SK-N-SH treated with all-trans-retinoic acid at 6 μM for 48 hours (cell line): ENCODE results near the gene FAM89B.
A peak's percentile ranks its signal among the peaks of the same experiment; 100 is the strongest.

Source experiments
- ATAC-seq: fragments of 200-7000 bp; cut with Tn5 transposase; 3 replicates; pipeline ENCODE4 v1.9.1; 2020; ENCODE audit warnings: mild to moderate bottlenecking, moderate library complexity
- ARNTL ChIP-seq: fragments of 450-650 bp; formaldehyde crosslinking; IDR thresholded peaks from 2 replicates; pipeline ENCODE4 v1.5.0; 2020; ENCODE audit warnings: low read depth, mild to moderate bottlenecking, moderate library complexity, borderline replicate concordance
- BACH2 ChIP-seq: fragments of 250-450 bp; sonication (Bioruptor Pico); IDR thresholded peaks from 2 replicates; pipeline ENCODE4 v1.9.0; 2021; ENCODE audit warnings: mild to moderate bottlenecking, borderline replicate concordance
- CREB5 ChIP-seq: fragments of 250-450 bp; sonication (Bioruptor Pico); IDR thresholded peaks from 2 replicates; pipeline ENCODE4 v1.5.1; 2020; ENCODE audit warnings: low read depth, mild to moderate bottlenecking, moderate library complexity
- CSDC2 ChIP-seq: fragments of 250-450 bp; sonication (Bioruptor Pico); IDR thresholded peaks from 2 replicates; pipeline ENCODE4 v1.5.0; 2020; ENCODE audit warnings: mild to moderate bottlenecking, moderate library complexity
- CSRNP3 ChIP-seq: fragments of 250-450 bp; sonication (Bioruptor Pico); IDR thresholded peaks from 2 replicates; pipeline ENCODE4 v1.5.1; 2021; ENCODE audit warnings: mild to moderate bottlenecking, moderate library complexity
- ESRRG ChIP-seq: fragments of 250-450 bp; sonication (Bioruptor Pico); IDR thresholded peaks from 2 replicates; pipeline ENCODE4 v1.6.1; 2021; ENCODE audit warnings: mild to moderate bottlenecking
- GLIS3 ChIP-seq: fragments of 250-450 bp; sonication (Bioruptor Pico); IDR thresholded peaks from 2 replicates; pipeline ENCODE4 v1.5.0; 2020; ENCODE audit warnings: mild to moderate bottlenecking, moderate library complexity
- ISL1 ChIP-seq: fragments of 250-450 bp; sonication (Bioruptor Pico); IDR thresholded peaks from 2 replicates; pipeline ENCODE4 v2.1.2; 2022; ENCODE audit warnings: mild to moderate bottlenecking, moderate library complexity
- OSR1 ChIP-seq: fragments of 250-450 bp; sonication (Bioruptor Pico); IDR thresholded peaks from 2 replicates; pipeline ENCODE4 v1.8.0; 2022; ENCODE audit warnings: moderate library complexity, mild to moderate bottlenecking, inconsistent platforms
- PATZ1 ChIP-seq: fragments of 250-450 bp; sonication (Bioruptor Pico); IDR thresholded peaks from 2 replicates; pipeline ENCODE4 v1.8.0; 2020; ENCODE audit warnings: mild to moderate bottlenecking, moderate library complexity, borderline replicate concordance
- PPARA ChIP-seq: fragments of 250-450 bp; sonication (Bioruptor Pico); IDR thresholded peaks from 2 replicates; pipeline ENCODE4 v1.5.0; 2020; ENCODE audit warnings: mild to moderate bottlenecking, borderline replicate concordance
- RARB ChIP-seq: fragments of 250-450 bp; sonication (Bioruptor Pico); IDR thresholded peaks from 2 replicates; pipeline ENCODE4 v1.8.0; 2021; ENCODE audit warnings: mild to moderate bottlenecking, moderate library complexity
- SNAI2 ChIP-seq: fragments of 250-450 bp; sonication (Bioruptor Pico); IDR thresholded peaks from 2 replicates; pipeline ENCODE4 v1.5.0; 2020; ENCODE audit warnings: mild to moderate bottlenecking, moderate library complexity
- TCF4 ChIP-seq: fragments of 250-450 bp; sonication (Bioruptor Pico); IDR thresholded peaks from 2 replicates; pipeline ENCODE4 v1.8.0; 2021; ENCODE audit warnings: mild to moderate bottlenecking, moderate library complexity, borderline replicate concordance
- TOX ChIP-seq: fragments of 250-450 bp; sonication (Bioruptor Pico); IDR thresholded peaks from 2 replicates; pipeline ENCODE4 v1.8.0; 2021; ENCODE audit warnings: mild to moderate bottlenecking, moderate library complexity, borderline replicate concordance
- TSHZ2 ChIP-seq: fragments of 250-450 bp; sonication (Bioruptor Pico); IDR thresholded peaks from 2 replicates; pipeline ENCODE4 v1.5.0; 2020; ENCODE audit warnings: mild to moderate bottlenecking, moderate library complexity
- ZC3H10 ChIP-seq: fragments of 250-450 bp; sonication (Bioruptor Pico); IDR thresholded peaks from 2 replicates; pipeline ENCODE4 v1.5.1; 2021; ENCODE audit warnings: mild to moderate bottlenecking, moderate library complexity
- ZFP3 ChIP-seq: fragments of 250-450 bp; sonication (Bioruptor Pico); IDR thresholded peaks from 2 replicates; pipeline ENCODE4 v1.5.0; 2020; ENCODE audit warnings: mild to moderate bottlenecking, moderate library complexity
- ZFP30 ChIP-seq: fragments of 450-650 bp; formaldehyde crosslinking; IDR thresholded peaks from 2 replicates; pipeline ENCODE4 v1.5.0; 2022; ENCODE audit warnings: mild to moderate bottlenecking, moderate library complexity
- ZNF565 ChIP-seq: fragments of 450-650 bp; formaldehyde crosslinking; conservative IDR thresholded peaks from 2 replicates; pipeline ENCODE4 v1.5.0; 2020; ENCODE audit warnings: low read depth, mild to moderate bottlenecking, moderate library complexity
- ZNF70 ChIP-seq: fragments of 450-650 bp; formaldehyde crosslinking; IDR thresholded peaks from 2 replicates; pipeline ENCODE4 v1.5.0; 2020; ENCODE audit warnings: mild to moderate bottlenecking, moderate library complexity
- ZNF8 ChIP-seq: fragments of 450-650 bp; formaldehyde crosslinking; IDR thresholded peaks from 2 replicates; pipeline ENCODE4 v1.5.0; 2020; ENCODE audit warnings: mild to moderate bottlenecking, moderate library complexity
- TF ChIP-seq, protein P1 (sequence below): fragments of 250-450 bp; sonication (Bioruptor Pico); IDR thresholded peaks from 2 replicates; pipeline ENCODE4 v1.8.0; 2021; ENCODE audit warnings: low read depth, mild to moderate bottlenecking, moderate library complexity, borderline replicate concordance

Gene FAM89B

GRCh38 chr11:65529475-65530156 is 42.7 kb upstream of the FAM89B start:
- TF ChIP-seq ZC3H10 (CRISPR knock-in tag) (no peak), ZFP30 (no peak), PPARA (CRISPR knock-in tag) (no peak), ZNF8 (no peak), TOX (no peak), GLIS3 (CRISPR knock-in tag) (no peak), CREB5 (CRISPR knock-in tag) (no peak), ARNTL (CRISPR knock-in tag) (no peak), ZNF565 (no peak), TCF4 (CRISPR knock-in tag) (no peak), OSR1 (no peak), CSDC2 (CRISPR knock-in tag) (no peak), ZFP3 (no peak), TSHZ2 (CRISPR knock-in tag) (no peak), BACH2 (CRISPR knock-in tag) (no peak), ISL1 (CRISPR knock-in tag) (no peak), CSRNP3 (CRISPR knock-in tag) (no peak)
- TF ChIP-seq, protein P1, sequence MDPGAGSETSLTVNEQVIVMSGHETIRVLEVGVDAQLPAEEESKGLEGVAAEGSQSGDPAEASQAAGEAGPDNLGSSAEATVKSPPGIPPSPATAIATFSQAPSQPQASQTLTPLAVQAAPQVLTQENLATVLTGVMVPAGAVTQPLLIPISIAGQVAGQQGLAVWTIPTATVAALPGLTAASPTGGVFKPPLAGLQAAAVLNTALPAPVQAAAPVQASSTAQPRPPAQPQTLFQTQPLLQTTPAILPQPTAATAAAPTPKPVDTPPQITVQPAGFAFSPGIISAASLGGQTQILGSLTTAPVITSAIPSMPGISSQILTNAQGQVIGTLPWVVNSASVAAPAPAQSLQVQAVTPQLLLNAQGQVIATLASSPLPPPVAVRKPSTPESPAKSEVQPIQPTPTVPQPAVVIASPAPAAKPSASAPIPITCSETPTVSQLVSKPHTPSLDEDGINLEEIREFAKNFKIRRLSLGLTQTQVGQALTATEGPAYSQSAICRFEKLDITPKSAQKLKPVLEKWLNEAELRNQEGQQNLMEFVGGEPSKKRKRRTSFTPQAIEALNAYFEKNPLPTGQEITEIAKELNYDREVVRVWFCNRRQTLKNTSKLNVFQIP (CRISPR knock-in tag): no peak
- ATAC-seq: no peak

DNA sequence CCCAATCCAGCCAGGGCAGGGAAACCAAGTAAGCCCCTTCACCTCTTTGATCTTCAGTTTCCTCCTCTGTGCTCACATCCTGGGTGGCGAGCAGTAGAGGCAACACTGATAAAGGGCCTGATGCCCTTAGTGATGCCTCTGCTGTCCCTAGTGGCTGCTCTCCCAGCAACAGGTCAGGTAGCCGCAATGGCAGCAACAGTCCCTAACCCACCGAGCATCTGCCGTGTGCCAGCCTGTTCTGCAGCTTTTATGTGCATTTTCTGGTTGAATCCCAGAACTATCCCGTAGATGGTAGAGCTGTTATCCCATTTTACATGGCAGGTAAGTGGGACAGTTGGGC is 42.2 kb upstream of the FAM89B start:
- TF ChIP-seq ZFP3 (no peak), GLIS3 (CRISPR knock-in tag) (no peak), OSR1 (no peak), CSDC2 (CRISPR knock-in tag) (no peak), PATZ1 (CRISPR knock-in tag) (no peak), ZNF8 (no peak), CSRNP3 (CRISPR knock-in tag) (no peak), TOX (no peak), ESRRG (CRISPR knock-in tag) (no peak), ARNTL (CRISPR knock-in tag) (no peak), ISL1 (CRISPR knock-in tag) (no peak), ZC3H10 (CRISPR knock-in tag) (no peak), RARB (CRISPR knock-in tag) (no peak), ZNF70 (CRISPR knock-in tag) (no peak), BACH2 (CRISPR knock-in tag) (no peak), SNAI2 (no peak), ZFP30 (no peak), CREB5 (CRISPR knock-in tag) (no peak), ZNF565 (no peak)
- TF ChIP-seq, protein P1 (CRISPR knock-in tag): no peak
- TF ChIP-seq, all 23 proteins: peak for 0
- peak; percentile 41 for ATAC-seq
